GM12865 (cell line): ENCODE measurements around the gene PPP1R18.

Experiments
- DNase-seq: peaks from one replicate; pipeline ENCODE4 v3.0.0; 2010; ENCODE audit warnings: low read depth
- H3K4me3 ChIP-seq: 2 replicates; pipeline ENCODE4 v1.5.1; 2011; ENCODE audit warnings: mild to moderate bottlenecking, low read depth, low read length, control low read depth
- TF ChIP-seq, protein P1 (sequence below): IDR thresholded peaks from 2 replicates; pipeline ENCODE4 v1.5.1; 2011; ENCODE audit warnings: low read length, control low read depth, low read depth, inconsistent platforms; ENCODE audit not compliant: insufficient read depth; ENCODE audit errors: missing control alignments

PPP1R18 gene

DNA sequence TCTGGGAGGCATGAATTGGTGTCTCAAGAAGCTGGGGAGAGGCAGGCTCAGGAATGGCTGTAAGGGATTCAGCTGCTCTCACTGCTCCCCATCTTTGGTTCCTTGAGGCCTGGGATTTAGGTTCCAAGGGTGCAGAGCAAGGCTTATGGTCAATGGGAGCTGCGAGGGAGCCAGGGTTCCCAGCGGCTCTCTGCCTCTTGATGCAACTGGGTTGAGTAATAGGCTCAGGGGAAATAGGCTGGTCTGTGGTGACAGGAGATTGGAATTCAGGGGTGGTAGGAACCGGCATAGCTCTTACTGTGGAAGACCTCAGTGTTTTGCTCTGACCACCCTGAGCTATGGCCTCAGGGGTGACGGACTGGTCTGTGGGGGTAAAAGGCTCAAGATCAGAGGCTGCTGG, 17.4 kb upstream of the PPP1R18 start:
- DNase-seq = no peak
- no peak overlapping the region for H3K4me3 ChIP-seq
- TF ChIP-seq, protein P1, sequence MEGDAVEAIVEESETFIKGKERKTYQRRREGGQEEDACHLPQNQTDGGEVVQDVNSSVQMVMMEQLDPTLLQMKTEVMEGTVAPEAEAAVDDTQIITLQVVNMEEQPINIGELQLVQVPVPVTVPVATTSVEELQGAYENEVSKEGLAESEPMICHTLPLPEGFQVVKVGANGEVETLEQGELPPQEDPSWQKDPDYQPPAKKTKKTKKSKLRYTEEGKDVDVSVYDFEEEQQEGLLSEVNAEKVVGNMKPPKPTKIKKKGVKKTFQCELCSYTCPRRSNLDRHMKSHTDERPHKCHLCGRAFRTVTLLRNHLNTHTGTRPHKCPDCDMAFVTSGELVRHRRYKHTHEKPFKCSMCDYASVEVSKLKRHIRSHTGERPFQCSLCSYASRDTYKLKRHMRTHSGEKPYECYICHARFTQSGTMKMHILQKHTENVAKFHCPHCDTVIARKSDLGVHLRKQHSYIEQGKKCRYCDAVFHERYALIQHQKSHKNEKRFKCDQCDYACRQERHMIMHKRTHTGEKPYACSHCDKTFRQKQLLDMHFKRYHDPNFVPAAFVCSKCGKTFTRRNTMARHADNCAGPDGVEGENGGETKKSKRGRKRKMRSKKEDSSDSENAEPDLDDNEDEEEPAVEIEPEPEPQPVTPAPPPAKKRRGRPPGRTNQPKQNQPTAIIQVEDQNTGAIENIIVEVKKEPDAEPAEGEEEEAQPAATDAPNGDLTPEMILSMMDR = no peak

DNA sequence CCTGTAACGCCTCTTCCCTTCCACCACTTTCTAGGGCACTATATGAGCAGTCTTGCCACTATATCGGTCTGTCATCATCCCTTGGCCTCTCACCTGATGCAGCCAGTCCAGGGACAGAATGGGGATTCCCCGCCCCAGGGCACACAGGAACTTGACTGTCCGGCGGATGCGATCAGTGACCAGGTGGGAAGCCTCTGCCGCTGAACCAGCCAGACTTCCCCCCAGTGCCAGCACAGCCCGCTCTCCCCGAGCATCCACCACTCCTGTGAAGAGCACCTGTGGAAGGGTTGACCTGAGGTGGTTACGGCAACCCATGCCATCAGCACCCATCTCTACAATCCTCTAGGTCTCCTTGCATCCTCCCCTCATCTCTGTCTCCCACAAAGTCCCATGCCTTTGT, 16.6 kb upstream of the PPP1R18 start:
- no peak for DNase-seq
- TF ChIP-seq, protein P1 = no peak
- H3K4me3 ChIP-seq = no peak overlapping the region

DNA sequence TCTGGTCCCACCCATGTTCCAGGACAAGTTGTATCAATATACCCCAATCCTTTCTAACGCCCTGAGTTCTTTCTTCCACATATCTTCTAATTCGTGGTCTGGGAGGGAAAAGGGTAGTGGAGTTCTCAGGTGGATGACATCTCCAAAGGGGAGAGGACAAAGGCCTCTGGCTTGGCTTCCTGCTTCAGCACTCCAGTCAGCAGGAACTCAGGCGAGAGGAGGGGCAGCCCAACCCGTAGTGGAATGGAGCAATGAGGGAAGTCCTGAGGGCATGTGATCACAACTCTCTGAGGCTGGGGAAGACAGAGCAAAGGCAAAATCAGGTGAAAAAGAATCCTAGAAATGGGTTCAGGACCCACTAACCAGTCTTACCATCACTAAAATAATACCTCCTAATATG, 13.9 kb upstream of the PPP1R18 start:
- TF ChIP-seq, protein P1 = no peak
- H3K4me3 ChIP-seq = no peak overlapping the region
- no peak for DNase-seq

DNA sequence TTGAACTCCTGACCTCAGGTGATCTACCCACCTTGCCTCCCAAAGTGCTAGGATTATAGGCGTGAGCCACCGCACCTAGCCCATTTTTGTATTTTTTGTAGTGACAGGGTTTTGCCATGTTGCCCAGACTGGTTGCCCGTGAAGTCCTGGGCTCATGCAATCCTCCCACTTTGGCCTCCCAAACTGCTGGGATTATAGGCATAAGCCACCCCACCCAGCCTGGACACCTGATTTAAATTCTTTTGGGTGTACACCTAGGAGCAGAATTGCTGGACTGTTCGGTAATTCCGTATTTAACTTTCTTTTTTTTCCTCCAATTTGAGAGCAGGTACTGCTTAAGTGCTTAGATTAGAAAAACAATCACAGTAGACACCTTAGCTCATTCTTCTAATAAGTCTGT, 10.0 kb upstream of the PPP1R18 start:
- H3K4me3 ChIP-seq = no peak overlapping the region
- DNase-seq = no peak
- TF ChIP-seq, protein P1 = no peak

DNA sequence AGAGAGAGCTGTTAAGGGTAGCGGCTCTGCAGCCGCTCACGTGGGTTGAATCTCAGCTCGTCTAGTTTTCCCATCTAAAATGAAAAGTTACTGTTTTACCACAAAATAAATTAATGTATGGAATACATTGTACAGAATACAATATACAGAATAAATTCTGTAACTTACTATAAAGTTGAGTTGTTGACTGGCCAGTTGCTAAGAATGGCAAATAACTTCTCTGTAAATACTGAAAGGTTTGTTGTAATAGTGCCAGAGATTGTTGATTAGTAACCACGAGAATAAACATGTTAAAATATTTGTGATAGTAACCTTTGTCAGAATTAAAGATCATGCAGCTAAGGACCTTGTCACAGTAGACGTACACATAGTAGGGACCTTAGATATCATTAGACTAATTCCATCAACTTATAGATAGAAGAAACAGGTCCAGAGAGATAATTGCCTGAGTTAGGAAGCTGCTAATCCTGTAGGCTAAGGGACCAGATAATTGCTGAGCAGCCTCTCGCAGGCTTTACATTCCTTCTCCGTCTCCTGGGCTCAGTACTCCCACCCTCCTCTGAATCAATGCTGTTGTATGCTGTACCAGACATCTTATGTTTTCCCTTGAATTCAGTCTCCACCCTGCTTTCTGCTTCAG, 4.9 kb upstream of the PPP1R18 start:
- TF ChIP-seq, protein P1 = no peak
- no peak for DNase-seq
- H3K4me3 ChIP-seq = peak overlapping the region; percentile 96

DNA sequence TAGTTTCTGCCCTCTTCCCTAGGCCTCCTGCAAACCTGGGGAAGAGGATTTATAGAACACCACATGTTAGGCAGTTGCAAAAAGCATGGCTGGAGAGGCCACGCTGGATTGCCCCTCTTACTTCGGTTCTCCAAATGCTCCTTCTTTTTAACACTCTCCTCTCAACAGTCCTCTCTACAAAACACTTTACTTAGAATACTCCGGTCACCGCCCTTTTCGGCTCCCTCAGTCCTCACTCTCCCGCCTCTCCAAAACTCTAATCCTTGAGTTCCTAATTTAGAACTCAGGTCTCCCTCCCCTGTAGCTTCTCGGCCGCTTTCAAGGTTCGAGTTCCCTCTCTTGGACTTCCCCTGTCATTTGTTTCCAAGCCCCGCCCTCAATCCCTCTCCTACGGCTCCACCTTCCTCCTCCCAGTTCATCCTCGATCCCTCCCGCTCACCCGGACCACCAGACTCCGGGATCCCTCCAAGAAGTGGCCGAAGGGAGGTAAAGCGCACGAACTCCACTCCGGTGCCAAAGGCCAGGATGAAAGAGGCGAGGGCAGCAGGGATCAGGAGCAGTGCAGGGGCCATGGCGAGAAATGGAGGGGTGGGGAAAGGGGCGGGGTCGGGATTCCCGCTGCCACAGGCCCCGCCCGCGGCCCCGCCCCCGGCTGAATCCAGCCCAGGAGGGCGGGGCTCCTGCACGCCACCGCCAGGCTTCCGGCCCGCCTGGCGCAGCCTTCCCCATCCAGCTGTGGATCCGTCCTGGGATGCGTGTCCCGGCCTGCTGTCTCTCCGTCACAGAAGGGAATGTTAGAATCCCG, 4.2 kb upstream of the PPP1R18 start, which contains the start of gene NRM:
NRM (minus strand) TSS at position 582 of the 805 bp plus-strand sequence; CDS start at position 572, 10 bp downstream.
- peak within 1 kb of the TSS; percentile 96 for H3K4me3 ChIP-seq
- peak; percentile 84 for DNase-seq
- TF ChIP-seq, protein P1 = no peak
